HL-60 (cell line): ENCODE results near the gene NRIP1.

Experiments used
- POLR2AphosphoS5 ChIP-seq: IDR thresholded peaks from 2 replicates; pipeline ENCODE4 v1.6.1; 2012; ENCODE audit warnings: low read depth
- TF ChIP-seq, protein P1 (sequence below): IDR thresholded peaks from one replicate; pipeline ENCODE4 v1.5.1; 2011; ENCODE audit warnings: low read length, control low read depth, inconsistent platforms; ENCODE audit not compliant: insufficient read depth
- TF ChIP-seq, protein P2 (sequence below): IDR thresholded peaks from 2 replicates; pipeline ENCODE4 v1.6.1; 2012; ENCODE audit warnings: low read depth; ENCODE audit not compliant: insufficient replicate concordance

- TF ChIP-seq, protein P1, sequence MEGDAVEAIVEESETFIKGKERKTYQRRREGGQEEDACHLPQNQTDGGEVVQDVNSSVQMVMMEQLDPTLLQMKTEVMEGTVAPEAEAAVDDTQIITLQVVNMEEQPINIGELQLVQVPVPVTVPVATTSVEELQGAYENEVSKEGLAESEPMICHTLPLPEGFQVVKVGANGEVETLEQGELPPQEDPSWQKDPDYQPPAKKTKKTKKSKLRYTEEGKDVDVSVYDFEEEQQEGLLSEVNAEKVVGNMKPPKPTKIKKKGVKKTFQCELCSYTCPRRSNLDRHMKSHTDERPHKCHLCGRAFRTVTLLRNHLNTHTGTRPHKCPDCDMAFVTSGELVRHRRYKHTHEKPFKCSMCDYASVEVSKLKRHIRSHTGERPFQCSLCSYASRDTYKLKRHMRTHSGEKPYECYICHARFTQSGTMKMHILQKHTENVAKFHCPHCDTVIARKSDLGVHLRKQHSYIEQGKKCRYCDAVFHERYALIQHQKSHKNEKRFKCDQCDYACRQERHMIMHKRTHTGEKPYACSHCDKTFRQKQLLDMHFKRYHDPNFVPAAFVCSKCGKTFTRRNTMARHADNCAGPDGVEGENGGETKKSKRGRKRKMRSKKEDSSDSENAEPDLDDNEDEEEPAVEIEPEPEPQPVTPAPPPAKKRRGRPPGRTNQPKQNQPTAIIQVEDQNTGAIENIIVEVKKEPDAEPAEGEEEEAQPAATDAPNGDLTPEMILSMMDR: no peak
- TF ChIP-seq POLR2AphosphoS5: no peak
- TF ChIP-seq, protein P2, sequence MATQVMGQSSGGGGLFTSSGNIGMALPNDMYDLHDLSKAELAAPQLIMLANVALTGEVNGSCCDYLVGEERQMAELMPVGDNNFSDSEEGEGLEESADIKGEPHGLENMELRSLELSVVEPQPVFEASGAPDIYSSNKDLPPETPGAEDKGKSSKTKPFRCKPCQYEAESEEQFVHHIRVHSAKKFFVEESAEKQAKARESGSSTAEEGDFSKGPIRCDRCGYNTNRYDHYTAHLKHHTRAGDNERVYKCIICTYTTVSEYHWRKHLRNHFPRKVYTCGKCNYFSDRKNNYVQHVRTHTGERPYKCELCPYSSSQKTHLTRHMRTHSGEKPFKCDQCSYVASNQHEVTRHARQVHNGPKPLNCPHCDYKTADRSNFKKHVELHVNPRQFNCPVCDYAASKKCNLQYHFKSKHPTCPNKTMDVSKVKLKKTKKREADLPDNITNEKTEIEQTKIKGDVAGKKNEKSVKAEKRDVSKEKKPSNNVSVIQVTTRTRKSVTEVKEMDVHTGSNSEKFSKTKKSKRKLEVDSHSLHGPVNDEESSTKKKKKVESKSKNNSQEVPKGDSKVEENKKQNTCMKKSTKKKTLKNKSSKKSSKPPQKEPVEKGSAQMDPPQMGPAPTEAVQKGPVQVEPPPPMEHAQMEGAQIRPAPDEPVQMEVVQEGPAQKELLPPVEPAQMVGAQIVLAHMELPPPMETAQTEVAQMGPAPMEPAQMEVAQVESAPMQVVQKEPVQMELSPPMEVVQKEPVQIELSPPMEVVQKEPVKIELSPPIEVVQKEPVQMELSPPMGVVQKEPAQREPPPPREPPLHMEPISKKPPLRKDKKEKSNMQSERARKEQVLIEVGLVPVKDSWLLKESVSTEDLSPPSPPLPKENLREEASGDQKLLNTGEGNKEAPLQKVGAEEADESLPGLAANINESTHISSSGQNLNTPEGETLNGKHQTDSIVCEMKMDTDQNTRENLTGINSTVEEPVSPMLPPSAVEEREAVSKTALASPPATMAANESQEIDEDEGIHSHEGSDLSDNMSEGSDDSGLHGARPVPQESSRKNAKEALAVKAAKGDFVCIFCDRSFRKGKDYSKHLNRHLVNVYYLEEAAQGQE: no peak
Observed at GRCh38 chr21:15001857-15002606, 62.8 kb downstream of the NRIP1 start.
